ENCODE data around the gene FOLR1.
"Not testable (repeated sequence)": the region's sequence is repeated elsewhere in the genome, so short reads cannot be mapped to it uniquely, and the experiment has no call there.

The FOLR1 gene

DNA sequence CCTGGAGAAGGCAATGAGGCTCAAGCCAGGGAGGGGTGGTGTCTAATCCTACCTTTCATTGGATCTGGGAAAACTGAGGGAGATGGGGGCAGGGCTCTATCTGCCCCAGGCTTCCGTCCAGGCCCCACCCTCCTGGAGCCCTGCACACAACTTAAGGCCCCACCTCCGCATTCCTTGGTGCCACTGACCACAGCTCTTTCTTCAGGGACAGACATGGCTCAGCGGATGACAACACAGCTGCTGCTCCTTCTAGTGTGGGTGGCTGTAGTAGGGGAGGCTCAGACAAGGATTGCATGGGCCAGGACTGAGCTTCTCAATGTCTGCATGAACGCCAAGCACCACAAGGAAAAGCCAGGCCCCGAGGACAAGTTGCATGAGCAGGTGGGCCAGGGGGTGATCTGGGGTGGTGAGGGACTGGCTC lies at the start of gene FOLR1:
FOLR1 (plus strand) TSS at position 180 of the 421 bp plus-strand sequence; CDS start at position 214, 34 bp downstream.
- no peak for DNase-seq (ENCODE audit: low read depth in 4 of 4, low spot score in 1 of 4)

DNA sequence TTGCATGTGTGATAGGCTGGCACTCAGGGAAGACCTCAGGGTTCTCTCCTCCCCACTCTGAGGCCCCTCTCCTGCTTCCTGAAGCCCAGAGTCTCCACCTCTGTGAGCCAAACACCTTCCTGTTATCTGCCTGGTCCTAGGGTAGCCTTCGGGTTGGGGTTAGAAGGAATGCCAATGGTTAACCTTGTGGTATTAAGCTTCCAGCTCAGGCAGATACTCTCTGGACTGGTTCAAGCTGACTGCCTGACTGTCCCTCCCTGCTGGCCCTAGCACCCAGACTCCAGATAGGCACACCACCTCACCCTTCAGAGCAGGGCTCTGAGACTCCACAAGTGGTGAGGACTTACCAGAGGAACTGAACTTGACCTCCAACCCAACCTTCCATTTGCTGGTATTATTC lies 49.4 kb upstream of the FOLR1 start:
- not testable (repeated sequence) for DNase-seq (ENCODE audit: low read depth in 4 of 4, low spot score in 1 of 4)

DNA sequence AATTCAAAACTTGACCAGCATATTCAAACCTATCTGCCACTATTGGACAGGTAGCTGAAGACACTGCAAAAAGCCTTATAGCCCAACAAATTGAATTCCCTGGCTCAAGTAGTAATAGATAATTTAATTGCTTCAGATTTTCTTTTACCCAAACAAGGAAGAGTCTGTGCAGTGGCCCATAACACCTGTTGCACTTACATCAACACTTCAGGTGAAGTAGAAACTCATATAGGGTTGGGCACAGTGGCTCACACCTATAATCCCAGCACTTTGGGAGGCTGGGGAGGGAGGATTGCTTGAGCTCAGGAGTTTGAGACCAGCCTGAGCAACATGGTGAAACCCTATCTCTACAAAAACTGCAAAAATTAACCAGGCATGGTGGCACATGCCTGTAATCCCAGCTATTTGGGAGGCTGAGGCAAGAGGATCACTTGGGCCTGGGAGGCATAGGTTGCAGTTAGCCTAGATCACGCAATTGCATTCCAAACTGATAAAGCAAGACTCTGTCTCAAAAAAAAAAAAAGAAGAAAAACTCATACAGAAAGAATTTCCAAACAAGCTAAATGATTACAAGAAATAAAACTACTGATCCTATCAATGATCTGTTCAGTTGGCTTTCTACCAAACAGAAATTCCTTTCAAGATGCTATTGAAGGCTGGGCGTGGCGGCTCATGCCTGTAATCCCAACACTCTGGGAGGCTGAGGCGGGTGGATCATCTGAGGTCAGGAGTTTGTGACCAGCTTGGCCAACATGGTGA lies 47.0 kb upstream of the FOLR1 start:
- DNase-seq (ENCODE audit: low read depth in 4 of 4, low spot score in 1 of 4), result no peak

DNA sequence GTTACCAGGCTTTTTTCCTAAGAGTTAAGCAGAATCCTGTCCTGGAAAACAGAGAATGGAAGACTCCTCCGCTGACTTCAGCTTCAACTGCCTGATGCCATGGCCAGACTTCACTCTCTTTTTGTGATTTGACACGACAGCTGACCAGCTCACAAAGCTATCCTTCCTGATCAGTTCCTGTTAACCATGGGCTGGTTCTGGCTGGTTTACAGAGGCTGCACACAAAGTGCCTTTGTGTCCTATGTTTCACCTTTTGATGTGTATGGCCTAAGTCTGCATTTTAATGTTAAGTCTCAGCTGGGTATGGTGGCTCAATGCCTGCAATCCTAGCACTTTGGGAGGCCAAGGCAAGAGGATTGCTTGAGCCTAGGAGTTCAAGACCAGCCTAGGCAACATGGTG lies 45.3 kb upstream of the FOLR1 start:
- no peak for DNase-seq (ENCODE audit: low read depth in 4 of 4, low spot score in 1 of 4)

DNA sequence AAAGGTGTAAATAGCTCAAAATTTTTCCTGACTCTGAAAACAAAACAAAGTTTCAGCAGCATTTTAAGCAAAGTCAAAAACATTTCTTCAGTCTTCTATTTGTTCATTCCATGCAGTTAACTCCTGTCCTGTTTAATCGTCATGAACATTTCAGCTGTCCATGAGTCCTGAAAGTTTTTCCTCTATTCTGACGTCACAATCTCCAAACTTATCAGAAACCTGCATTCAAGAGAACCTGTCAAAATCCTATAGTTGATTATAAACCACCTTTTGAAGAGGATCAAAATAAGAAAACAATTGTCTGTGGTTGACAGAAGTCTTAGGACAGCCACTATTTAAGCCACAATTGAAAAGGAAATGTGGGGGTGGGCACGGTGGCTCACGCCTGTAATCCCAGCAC lies 41.1 kb upstream of the FOLR1 start:
- DNase-seq (ENCODE audit: low read depth in 4 of 4, low spot score in 1 of 4), result no peak

DNA sequence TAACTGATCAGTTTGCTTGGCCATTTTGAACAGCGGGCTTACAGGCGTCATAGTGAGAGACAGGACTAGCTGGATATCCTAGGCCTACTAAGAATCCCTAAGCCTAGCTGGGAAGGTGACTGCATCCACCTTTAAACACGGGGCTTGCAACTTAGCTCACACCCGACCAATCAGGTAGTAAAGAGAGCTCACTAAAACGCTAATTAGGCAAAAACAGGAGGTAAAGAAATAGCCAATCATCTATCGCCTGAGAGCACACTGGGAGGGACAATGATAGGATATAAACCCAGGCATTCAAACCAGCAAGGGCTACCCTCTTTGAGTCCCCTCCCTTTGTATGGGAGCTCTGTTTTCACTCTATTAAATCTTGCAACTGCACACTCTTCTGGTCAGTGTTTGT lies 38.1 kb upstream of the FOLR1 start:
- DNase-seq (ENCODE audit: low read depth in 4 of 4, low spot score in 1 of 4), result not testable (repeated sequence)

DNA sequence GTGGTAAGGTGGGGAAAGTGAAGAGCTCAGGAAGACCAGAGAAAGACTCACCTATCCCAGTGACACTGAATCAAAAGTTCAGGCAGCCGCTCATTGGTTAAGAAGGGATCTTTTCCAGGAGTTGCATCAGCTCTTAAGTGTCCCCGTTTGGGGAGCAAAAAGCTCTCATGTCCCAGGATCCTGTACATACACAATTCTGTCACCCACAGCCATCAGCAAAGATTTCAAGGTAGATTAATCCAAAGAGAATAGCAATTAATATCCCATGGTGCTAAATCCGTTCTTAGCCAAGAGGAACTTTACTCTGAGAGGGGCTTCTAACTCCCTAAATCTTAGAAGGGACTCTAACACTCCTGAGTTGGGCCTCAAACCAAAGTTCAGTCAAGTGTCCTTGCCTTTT lies 37.1 kb upstream of the FOLR1 start:
- no peak for DNase-seq (ENCODE audit: low read depth in 4 of 4, low spot score in 1 of 4)

GRCh38 chr11:72155751-72156150 lies 36.2 kb upstream of the FOLR1 start:
- no peak for DNase-seq (ENCODE audit: low read depth in 4 of 4, low spot score in 1 of 4)

DNA sequence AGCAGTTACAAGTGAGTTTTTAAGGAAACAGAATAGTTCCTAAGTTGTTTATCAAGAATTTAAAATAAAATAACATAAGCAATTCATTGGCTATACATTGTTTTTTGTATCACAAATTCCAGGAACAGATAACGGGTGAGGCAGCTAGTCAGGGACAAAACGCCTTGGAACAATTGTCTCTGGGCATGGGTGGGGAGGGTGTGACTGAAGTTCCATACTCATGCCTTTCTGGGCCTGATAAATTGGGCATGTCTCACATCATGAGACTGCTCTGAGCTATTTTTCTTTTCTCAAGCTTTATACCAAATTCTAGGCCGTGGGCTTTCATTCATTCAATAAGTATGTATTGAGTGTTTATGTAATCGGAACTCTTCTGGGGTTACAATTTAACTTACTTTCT lies 34.8 kb upstream of the FOLR1 start:
- DNase-seq (ENCODE audit: low read depth in 4 of 4, low spot score in 1 of 4), result no peak

- DNase-seq (ENCODE audit: low read depth in 4 of 4, low spot score in 1 of 4), result no peak
Observed at GRCh38 chr11:72160319-72160718, 31.6 kb upstream of the FOLR1 start.

DNA sequence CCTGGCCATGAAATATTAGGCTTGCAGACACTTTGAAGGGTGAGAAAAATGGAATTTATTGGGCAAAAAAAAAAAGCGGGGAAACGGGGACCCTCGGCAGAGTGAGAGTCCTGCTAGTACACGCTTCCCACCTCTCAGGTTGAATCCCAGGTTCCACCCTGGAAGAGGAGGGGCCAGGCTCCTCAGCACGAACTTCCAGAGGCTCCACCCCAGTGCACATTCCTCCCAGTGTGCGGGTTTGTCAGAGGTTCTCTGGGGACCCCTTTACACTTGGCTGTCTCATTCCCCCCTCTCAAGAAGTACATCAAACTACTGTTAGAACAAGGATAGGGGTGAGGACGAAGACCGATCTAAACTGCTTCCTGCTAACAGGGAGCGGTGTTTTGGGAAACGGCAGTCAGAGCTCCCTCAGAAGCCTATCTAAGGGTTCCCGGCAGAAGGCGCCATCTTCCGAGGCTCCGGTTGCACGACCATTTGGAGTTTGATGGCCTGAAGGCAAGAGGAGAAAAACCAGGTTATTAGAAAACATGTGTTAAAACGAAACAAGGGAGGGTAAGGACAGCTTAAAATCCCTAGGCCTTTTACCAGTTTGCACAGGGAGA lies 28.9 kb upstream of the FOLR1 start:
- no peak for DNase-seq (ENCODE audit: low read depth in 4 of 4, low spot score in 1 of 4)

GRCh38 chr11:72164187-72164586 lies 27.8 kb upstream of the FOLR1 start:
- not testable (repeated sequence) for DNase-seq (ENCODE audit: low read depth in 4 of 4, low spot score in 1 of 4)

DNA sequence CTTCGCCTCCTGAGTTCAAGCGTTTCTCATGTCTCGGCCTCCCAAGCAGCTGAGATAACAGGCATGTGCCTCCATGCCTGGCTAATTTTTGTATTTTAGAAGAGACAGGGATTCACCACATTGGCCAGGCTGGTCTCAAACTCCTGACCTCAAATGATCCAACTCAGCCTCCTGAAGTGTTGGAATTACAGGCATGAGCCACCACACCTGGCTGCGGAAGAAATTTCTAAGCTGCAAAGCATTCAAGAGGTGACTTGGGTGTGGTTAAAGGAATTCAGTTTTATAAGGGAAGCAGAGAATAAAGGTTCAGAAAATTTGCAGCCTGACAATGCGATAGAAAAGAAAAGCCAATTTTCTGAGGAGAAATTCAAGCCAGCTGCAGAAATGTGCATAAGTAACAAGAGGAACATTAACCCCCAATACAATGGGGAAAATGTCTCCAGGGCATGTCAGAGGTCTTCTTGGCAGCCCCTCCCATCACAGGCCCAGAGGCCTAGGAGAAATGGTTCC lies 22.8 kb upstream of the FOLR1 start:
- not testable (repeated sequence) for DNase-seq (ENCODE audit: low read depth in 4 of 4, low spot score in 1 of 4)

GRCh38 chr11:72169754-72170153 lies 22.2 kb upstream of the FOLR1 start:
- DNase-seq (ENCODE audit: low read depth in 4 of 4, low spot score in 1 of 4), result not testable (repeated sequence)

GRCh38 chr11:72172043-72172442 lies 19.9 kb upstream of the FOLR1 start:
- DNase-seq (ENCODE audit: low read depth in 4 of 4, low spot score in 1 of 4), result not testable (repeated sequence)

- DNase-seq (ENCODE audit: low read depth in 4 of 4, low spot score in 1 of 4), result no peak
Observed at GRCh38 chr11:72173291-72173690, 18.6 kb upstream of the FOLR1 start.

GRCh38 chr11:72174302-72175070 lies 17.5 kb upstream of the FOLR1 start:
- no peak for DNase-seq (ENCODE audit: low read depth in 4 of 4, low spot score in 1 of 4)

GRCh38 chr11:72177656-72178055 lies 14.3 kb upstream of the FOLR1 start:
- DNase-seq (ENCODE audit: low read depth in 4 of 4, low spot score in 1 of 4), result no peak

- no peak for DNase-seq (ENCODE audit: low read depth in 4 of 4, low spot score in 1 of 4)
Observed at GRCh38 chr11:72179049-72179803, 12.7 kb upstream of the FOLR1 start.

- DNase-seq (ENCODE audit: low read depth in 4 of 4, low spot score in 1 of 4), result no peak
Observed at GRCh38 chr11:72179804-72180396, 12.0 kb upstream of the FOLR1 start.

Data from stimulated activated CD4-positive, alpha-beta T cell treated with anti-CD3 and anti-CD28 coated beads, Interleukin-1b, Interleukin-23, amount 100 ng/mL, for 24 hours (primary cell).